MG63 (cell line): ENCODE measurements around the gene PLA2G6. TPM values are rescaled to one million over a fixed set of nuclear protein-coding genes. Genes with fewer than 3 reads are reported as not detected.

Experiments
- DNase-seq: peaks from one replicate; pipeline ENCODE4 v3.0.0-alpha.2; 2020
- H3K27me3 ChIP-seq: fragments of 250-450 bp; sonication (Bioruptor Pico); 2 replicates; pipeline ENCODE4 v1.5.1; 2020; ENCODE audit warnings: mild to moderate bottlenecking, moderate library complexity
- H3K36me3 ChIP-seq: fragments of 250-450 bp; sonication (Bioruptor Pico); 2 replicates; pipeline ENCODE4 v1.5.1; 2020; ENCODE audit warnings: mild to moderate bottlenecking, moderate library complexity
- H3K4me3 ChIP-seq: fragments of 250-450 bp; sonication (Bioruptor Pico); 2 replicates; pipeline ENCODE4 v1.5.1; 2020; ENCODE audit warnings: mild to moderate bottlenecking, moderate library complexity
- H3K9me3 ChIP-seq: fragments of 250-450 bp; sonication (Bioruptor Pico); 2 replicates; pipeline ENCODE4 v1.5.1; 2020; ENCODE audit warnings: mild to moderate bottlenecking, moderate library complexity
- total RNA-seq: library from RNA; depleted of rRNA; stranded (reverse); fragments of >200 nt; shearing (Covaris generic); gene quantifications from 2 replicates; pipeline ENCODE4 v1.2.3, GENCODE V29; 2014; ENCODE audit warnings: low replicate concordance

PLA2G6 gene
- total RNA-seq, 1 experiment from 2014 or later = 3.1 TPM

DNA sequence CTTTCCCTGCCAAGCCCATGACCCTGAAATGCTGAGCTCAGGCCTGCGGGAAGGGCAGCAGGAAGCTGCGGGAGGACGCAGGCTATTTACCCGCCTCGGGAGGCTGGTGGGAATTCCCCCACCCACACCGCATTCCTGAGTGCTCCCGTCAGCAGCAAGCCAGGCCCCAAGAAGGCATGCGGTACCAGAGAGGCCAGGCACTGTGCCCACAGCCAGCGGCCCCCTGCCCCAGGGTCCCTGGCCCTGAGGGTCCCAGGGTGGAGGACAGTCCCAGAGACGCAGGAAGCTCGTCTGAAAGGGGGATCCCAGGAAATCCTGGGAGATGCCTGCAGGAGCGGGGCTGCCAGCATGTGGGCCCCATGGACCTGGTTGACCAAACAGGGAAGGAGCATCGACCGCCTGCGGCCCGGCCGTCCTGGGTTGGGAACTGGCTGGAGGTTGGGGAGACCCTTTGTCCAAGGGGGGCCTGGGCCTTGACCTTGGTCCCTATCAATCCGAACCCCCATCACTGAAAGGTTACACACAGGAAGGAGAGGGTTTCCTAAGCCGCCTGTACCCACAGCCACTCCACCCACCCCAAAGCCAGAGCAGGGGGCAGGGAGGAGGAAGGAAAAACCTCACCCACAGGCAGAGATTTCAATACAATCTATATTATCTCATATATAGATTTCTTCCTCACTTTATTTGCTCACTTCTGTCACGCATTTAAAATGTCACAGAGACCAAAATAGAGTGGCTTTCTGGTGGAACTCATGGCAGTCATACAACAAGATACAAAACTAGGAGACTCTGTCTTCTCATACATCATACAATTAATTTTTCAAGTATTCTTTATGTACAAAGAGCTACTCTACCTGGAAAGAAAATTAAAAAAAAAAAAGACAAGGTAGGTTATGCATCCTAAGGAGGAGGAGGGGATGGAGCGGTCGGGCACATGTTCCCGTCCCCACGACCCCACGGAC lies 37.3 kb upstream of the PLA2G6 start:
- peaks cover 50% of the 10 kb centered on the region for H3K36me3 ChIP-seq
- peak; percentile 95 for DNase-seq
- no peaks in the 10 kb centered on the region for H3K9me3 ChIP-seq
- H3K27me3 ChIP-seq = no peaks in the 10 kb centered on the region
- H3K4me3 ChIP-seq = no peak overlapping the region

- Histone ChIP-seq H3K9me3 (no peaks in the 10 kb centered on the region), H3K4me3 (no peak overlapping the region), H3K27me3 (no peaks in the 10 kb centered on the region), H3K36me3 (peaks cover 49% of the 10 kb centered on the region)
- DNase-seq = no peak
These were observed 33.8 kb upstream of the PLA2G6 start for GRCh38 chr22:38215156-38216038.

- no peaks in the 10 kb centered on the region for H3K27me3 ChIP-seq
- H3K4me3 ChIP-seq = no peak overlapping the region
These were observed 32.8 kb upstream of the PLA2G6 start for GRCh38 chr22:38214302-38215056.

DNA sequence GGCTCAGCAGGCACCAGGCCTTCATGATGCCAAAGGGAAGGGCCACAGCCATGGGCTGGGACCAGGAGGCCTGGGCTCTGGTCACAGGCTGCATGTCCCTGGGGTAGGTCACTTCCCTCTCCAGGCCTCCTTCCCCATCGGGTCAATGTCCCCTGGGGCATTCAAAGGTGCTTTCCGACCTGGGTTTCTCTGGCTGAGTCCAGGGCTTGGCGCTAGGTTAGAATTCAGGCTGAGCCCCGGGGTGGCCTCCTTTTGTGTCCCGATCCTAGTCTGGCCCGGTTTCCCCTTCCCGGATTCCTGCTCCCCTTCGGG lies 32.3 kb upstream of the PLA2G6 start:
- no peak overlapping the region for H3K4me3 ChIP-seq
- H3K27me3 ChIP-seq = no peaks in the 10 kb centered on the region
- no peaks in the 10 kb centered on the region for H3K9me3 ChIP-seq
- no peak for DNase-seq
- H3K36me3 ChIP-seq = peaks cover 55% of the 10 kb centered on the region

More at GRCh38 chr22:38214302-38215056, 32.8 kb upstream of the PLA2G6 start:
- no peaks in the 10 kb centered on the region for H3K9me3 ChIP-seq
- H3K36me3 ChIP-seq = peaks cover 55% of the 10 kb centered on the region
- DNase-seq = no peak

GRCh38 chr22:38213319-38213989 lies 31.8 kb upstream of the PLA2G6 start:
- Histone ChIP-seq H3K4me3 (no peak overlapping the region), H3K27me3 (no peaks in the 10 kb centered on the region), H3K36me3 (peaks cover 54% of the 10 kb centered on the region), H3K9me3 (no peaks in the 10 kb centered on the region)
- DNase-seq = no peak

DNA sequence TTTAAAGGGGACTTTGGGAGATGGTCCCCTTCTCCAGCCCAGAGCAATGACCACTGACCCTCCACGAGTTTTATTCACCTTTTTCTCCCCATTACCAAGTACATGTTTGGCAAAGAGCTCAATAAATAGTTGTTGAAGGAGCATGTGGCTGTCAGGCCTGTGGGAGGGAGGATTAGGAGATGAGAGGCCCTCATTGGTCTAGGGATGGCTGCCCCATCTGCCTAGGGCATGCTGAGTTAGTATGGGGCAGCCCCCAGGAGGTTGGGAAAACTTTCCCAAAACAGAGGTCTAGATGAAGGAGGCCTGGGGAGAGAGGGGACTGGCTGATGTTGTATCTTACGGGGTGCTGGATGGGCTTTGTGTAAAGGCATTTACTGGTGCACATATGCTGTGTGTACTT lies 30.8 kb upstream of the PLA2G6 start:
- H3K9me3 ChIP-seq = no peaks in the 10 kb centered on the region
- no peak for DNase-seq
- no peaks in the 10 kb centered on the region for H3K27me3 ChIP-seq
- peaks cover 56% of the 10 kb centered on the region for H3K36me3 ChIP-seq
- H3K4me3 ChIP-seq = no peak overlapping the region

DNA sequence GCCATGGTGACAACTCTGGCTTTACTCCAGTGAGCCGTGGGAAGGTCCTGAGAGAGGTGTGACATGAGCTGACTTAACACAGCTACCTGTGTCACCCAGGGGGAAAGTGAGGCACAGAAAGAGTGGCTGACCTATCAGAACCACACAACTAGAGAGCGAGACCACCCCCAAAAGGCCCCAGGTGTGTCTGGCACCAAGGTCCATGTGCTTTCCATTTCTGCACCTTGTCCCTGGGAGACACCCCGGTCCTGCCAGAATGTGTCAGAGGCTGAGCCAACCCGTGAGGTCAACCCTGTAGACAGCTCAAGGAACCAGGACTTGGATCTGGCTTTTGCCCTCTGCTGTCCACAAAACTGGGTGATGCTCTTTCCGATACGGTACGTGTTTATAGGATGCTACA lies 29.9 kb upstream of the PLA2G6 start:
- DNase-seq = no peak
- H3K9me3 ChIP-seq = no peaks in the 10 kb centered on the region
- H3K36me3 ChIP-seq = peaks cover 53% of the 10 kb centered on the region
- H3K27me3 ChIP-seq = no peaks in the 10 kb centered on the region
- no peak overlapping the region for H3K4me3 ChIP-seq

GRCh38 chr22:38208551-38208968 lies 26.9 kb upstream of the PLA2G6 start:
- DNase-seq = no peak
- H3K9me3 ChIP-seq = no peaks in the 10 kb centered on the region
- H3K4me3 ChIP-seq = no peak overlapping the region
- H3K27me3 ChIP-seq = no peaks in the 10 kb centered on the region
- peaks cover 42% of the 10 kb centered on the region for H3K36me3 ChIP-seq

DNA sequence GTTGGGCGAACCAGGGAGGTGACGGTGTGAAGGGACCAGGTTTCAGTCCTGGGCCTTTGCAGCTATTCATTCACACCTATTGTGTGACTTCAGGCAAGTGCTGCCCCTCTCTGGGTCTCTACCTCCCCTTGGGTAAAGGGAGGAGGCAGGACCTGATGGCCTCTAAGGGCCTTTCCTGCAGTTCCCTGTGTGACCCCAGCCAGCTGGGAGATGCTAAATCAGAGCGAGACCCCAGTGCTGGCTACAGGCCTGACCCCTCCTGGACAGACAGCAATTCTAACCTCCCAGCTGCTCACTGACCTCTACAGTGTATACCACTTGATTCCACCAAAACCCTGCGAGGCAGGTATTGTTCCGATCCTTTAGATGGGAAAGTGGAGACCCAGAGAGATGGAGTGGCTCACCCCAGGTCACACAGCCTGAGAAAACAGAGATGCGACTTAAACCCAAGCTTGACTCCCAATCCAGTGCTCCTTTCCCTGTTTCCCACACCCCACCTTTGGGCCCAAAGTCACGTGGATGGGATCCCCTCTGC lies 26.3 kb upstream of the PLA2G6 start:
- Histone ChIP-seq H3K36me3 (peaks cover 42% of the 10 kb centered on the region), H3K27me3 (no peaks in the 10 kb centered on the region), H3K4me3 (no peak overlapping the region), H3K9me3 (no peaks in the 10 kb centered on the region)
- no peak for DNase-seq

DNA sequence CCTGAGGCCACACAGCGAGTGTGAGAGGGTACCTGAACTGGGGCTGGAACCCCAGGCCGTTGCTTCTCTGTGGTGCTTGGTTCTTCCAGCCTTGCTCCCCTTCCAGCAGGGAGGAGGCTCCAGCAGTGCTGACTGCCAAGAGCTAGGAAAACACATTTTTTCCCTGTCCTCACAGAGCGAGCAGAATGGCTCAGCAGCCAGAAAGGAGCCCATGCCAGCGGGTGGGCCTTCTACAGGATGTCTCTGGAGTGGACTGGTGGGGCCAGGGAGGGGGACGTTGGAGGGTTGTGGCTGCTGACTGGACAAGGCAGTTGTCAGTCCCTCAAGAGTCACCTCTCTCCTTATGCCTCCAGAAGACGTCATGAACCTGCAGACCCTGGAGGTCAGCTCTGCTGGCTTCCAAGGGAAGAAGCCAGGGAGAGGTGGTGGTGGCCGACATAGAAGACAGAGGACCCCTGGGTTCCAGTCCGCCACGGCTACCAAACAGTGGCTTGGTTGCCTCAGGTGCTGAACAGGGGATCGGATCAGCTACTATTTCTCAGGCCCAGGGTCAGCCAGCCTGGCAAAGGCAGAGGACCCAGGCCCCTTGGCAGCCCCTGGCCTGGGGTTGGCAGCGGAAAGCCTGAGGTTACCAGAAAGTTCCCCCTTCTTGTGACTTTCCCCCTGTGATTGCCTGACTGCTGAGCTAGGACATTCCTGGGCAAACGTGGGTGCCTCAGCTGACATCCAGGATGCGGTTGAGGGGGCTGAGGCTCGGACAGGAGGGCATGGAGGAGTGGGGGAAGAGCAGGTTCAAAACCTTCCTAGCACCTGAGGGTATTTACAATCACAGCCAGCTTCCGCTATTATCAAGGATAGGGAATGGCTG lies 23.9 kb upstream of the PLA2G6 start:
- Histone ChIP-seq H3K9me3 (no peaks in the 10 kb centered on the region), H3K4me3 (no peak overlapping the region), H3K36me3 (peaks cover 32% of the 10 kb centered on the region), H3K27me3 (no peaks in the 10 kb centered on the region)
- peak; percentile 67 for DNase-seq

DNA sequence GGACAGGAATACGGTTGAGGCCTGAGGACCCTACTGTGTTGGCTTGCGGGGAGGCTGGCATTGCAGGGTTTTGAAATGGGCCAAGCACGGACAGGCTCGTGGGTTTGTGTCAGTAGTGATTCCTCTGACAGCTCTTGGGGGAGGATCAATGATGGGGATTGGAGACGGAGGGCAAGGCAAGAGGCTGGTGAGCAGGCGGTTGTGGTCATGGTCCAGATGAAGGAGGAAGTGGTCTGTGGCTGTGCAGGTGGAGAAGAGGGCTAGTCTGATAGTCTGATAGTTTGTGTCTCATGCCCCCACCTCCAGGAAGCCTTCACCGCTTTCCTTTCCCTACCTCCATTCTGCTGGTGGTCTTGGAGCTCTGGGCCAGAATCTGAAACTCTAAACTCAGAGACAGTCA lies 23.2 kb upstream of the PLA2G6 start:
- Histone ChIP-seq H3K4me3 (no peak overlapping the region), H3K27me3 (no peaks in the 10 kb centered on the region), H3K36me3 (peaks cover 25% of the 10 kb centered on the region), H3K9me3 (no peaks in the 10 kb centered on the region)
- no peak for DNase-seq

- Histone ChIP-seq H3K9me3 (no peaks in the 10 kb centered on the region), H3K27me3 (no peaks in the 10 kb centered on the region), H3K4me3 (peak overlapping the region; percentile 97), H3K36me3 (peaks cover 22% of the 10 kb centered on the region)
- no peak for DNase-seq
These were observed 22.4 kb upstream of the PLA2G6 start for GRCh38 chr22:38203855-38204514.

GRCh38 chr22:38203090-38203810 lies 21.6 kb upstream of the PLA2G6 start:
- H3K9me3 ChIP-seq = no peaks in the 10 kb centered on the region
- peaks cover 17% of the 10 kb centered on the region for H3K36me3 ChIP-seq
- peak overlapping the region; percentile 97 for H3K4me3 ChIP-seq
- DNase-seq = no peak
- H3K27me3 ChIP-seq = no peaks in the 10 kb centered on the region

DNA sequence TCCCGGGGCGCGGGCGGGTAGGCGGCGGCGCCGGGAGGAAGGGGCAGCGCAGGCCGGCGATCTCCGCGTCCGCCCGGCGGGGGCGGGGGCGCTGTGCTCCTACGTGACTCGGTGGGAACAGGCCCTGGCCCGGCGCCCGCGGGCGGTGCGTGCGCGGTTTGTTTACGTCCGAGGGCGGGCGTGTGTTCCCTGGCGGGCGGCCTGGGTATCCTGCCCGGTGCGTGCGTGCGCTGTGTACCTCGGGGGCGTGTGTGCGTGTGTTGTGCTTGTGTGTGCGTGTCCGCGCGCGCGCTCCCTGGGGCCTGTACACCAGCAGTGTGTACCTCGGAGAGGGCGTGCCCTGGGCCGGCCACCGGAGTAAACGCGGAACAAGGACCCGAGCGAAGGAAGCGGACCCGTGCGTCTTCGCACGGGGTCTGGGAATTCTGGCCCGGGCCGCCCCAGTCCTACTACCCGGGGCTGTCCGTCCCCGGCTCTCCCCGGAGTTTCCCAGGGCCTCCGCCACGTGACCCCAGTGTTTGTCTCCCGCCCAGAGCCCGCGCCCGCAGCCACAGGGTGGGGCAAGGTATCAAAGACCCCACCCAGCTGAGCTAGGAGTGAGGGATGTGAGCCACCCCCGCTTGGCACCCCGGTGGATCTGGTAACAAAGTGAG lies 20.9 kb upstream of the PLA2G6 start:
- H3K36me3 ChIP-seq = peaks cover 13% of the 10 kb centered on the region
- H3K27me3 ChIP-seq = no peaks in the 10 kb centered on the region
- peak; percentile 88 for DNase-seq
- no peaks in the 10 kb centered on the region for H3K9me3 ChIP-seq
- H3K4me3 ChIP-seq = peak overlapping the region; percentile 97
